NCI-H187 treated with DMSO at 0.1 percent for 48 hours (cell line): ENCODE results near the gene ANKRD24.
"Not testable (repeated sequence)": the region's sequence is repeated elsewhere in the genome, so short reads cannot be mapped to it uniquely, and the experiment has no call there.

Experiments used
- DNase-seq: peaks from one replicate; lab custom pipeline; 2025; lab: John Stamatoyannopoulos, UW

The ANKRD24 gene

GRCh38 chr19:4182084-4182810 lies at the start of gene ANKRD24, which contains the start of gene SIRT6:
TSS of gene ANKRD24 (plus strand) at chr19:4182689. CDS start at chr19:4186426, 3,737 bp downstream.
TSS of gene SIRT6 (minus strand) at chr19:4182563. CDS start at chr19:4182539, 24 bp downstream.
- DNase-seq = peak; percentile 74

GRCh38 chr19:4134351-4134750 lies 48.1 kb upstream of the ANKRD24 start:
- no peak for DNase-seq

GRCh38 chr19:4135386-4135785 lies 47.1 kb upstream of the ANKRD24 start:
- not testable (repeated sequence) for DNase-seq

GRCh38 chr19:4136680-4137088 lies 45.8 kb upstream of the ANKRD24 start:
- no peak for DNase-seq

GRCh38 chr19:4138445-4138844 lies 44.0 kb upstream of the ANKRD24 start:
- DNase-seq = no peak

GRCh38 chr19:4139614-4140236 lies 42.8 kb upstream of the ANKRD24 start:
- no peak for DNase-seq

- peak; percentile 20 for DNase-seq
These were observed 42.2 kb upstream of the ANKRD24 start for GRCh38 chr19:4140237-4140711.

- not testable (repeated sequence) for DNase-seq
These were observed 39.6 kb upstream of the ANKRD24 start for GRCh38 chr19:4142916-4143315.

- no peak for DNase-seq
These were observed 37.7 kb upstream of the ANKRD24 start for GRCh38 chr19:4144666-4145249.

- DNase-seq = no peak
These were observed 32.8 kb upstream of the ANKRD24 start for GRCh38 chr19:4149518-4150288.

GRCh38 chr19:4151623-4152022 lies 30.9 kb upstream of the ANKRD24 start:
- no peak for DNase-seq

GRCh38 chr19:4152241-4152998 lies 30.1 kb upstream of the ANKRD24 start:
- DNase-seq = no peak

GRCh38 chr19:4154571-4155312 lies 27.7 kb upstream of the ANKRD24 start:
- DNase-seq = no peak

- DNase-seq = no peak
These were observed 25.3 kb upstream of the ANKRD24 start for GRCh38 chr19:4157164-4157563.

GRCh38 chr19:4157971-4158370 lies 24.5 kb upstream of the ANKRD24 start:
- not testable (repeated sequence) for DNase-seq

GRCh38 chr19:4161415-4162077 lies 20.9 kb upstream of the ANKRD24 start:
- no peak for DNase-seq

GRCh38 chr19:4164262-4164661 lies 18.2 kb upstream of the ANKRD24 start:
- no peak for DNase-seq

GRCh38 chr19:4171676-4172075 lies 10.8 kb upstream of the ANKRD24 start:
- DNase-seq = no peak

GRCh38 chr19:4172861-4173473 lies 9.5 kb upstream of the ANKRD24 start:
- no peak for DNase-seq
